Caco-2 (cell line): ENCODE measurements around the gene ZG16. TPM values are rescaled to one million over a fixed set of nuclear protein-coding genes. Genes with fewer than 3 reads are reported as not detected.

Experiments
- BruUV-seq: library from RNA; stranded (reverse); fragments of 400-500 nt; replicated peaks from 2 replicates; lab custom pipeline; 2021; lab: Mats Ljungman, UMichigan
- CTCF ChIA-PET: fragments of 300-600 bp; sonication (Branson Sonifier 250); formaldehyde crosslinking; loops from one replicate; lab custom pipeline; 2022; ENCODE audit warnings: antibody characterized with exemption; lab: Charles Lee
- POLR2A ChIA-PET: fragments of 300-600 bp; sonication (Branson Sonifier 250); formaldehyde crosslinking; loops from one replicate; lab custom pipeline; 2022; ENCODE audit warnings: antibody characterized with exemption; lab: Charles Lee
- DNase-seq, 2 experiments: peaks; one replicate each; pipeline versions ENCODE4 v3.0.0 to v3.0.0-alpha.2; 2020 to 2022
- H3K27me3 ChIP-seq: replicated peaks from 2 replicates; pipeline ENCODE4 v1.6.0; 2011; ENCODE audit warnings: low read length; ENCODE audit not compliant: control insufficient read depth, insufficient read depth
- H3K36me3 ChIP-seq: 2 replicates; pipeline ENCODE4 v1.5.1; 2011; ENCODE audit warnings: low read length; ENCODE audit not compliant: control insufficient read depth, insufficient read depth
- H3K4me1 ChIP-seq: fragments of 250-450 bp; sonication (Bioruptor Pico); 2 replicates; pipeline ENCODE4 v1.5.1; 2020; ENCODE audit warnings: mild to moderate bottlenecking
- H3K4me3 ChIP-seq: 2 replicates; pipeline ENCODE4 v1.5.1; 2011; ENCODE audit warnings: low read depth, mild to moderate bottlenecking, control low read depth, low read length
- H3K9me3 ChIP-seq: fragments of 250-450 bp; sonication (Bioruptor Pico); 2 replicates; pipeline ENCODE4 v1.5.1; 2020; ENCODE audit warnings: mild to moderate bottlenecking, moderate library complexity
- H3K27ac Mint-ChIP-seq: one replicate; pipeline ENCODE4 v1.8.0; 2022; ENCODE audit warnings: mixed read lengths; ENCODE audit not compliant: unreplicated experiment
- H3K27me3 Mint-ChIP-seq: one replicate; pipeline ENCODE4 v1.8.0; 2022; ENCODE audit warnings: mixed read lengths; ENCODE audit not compliant: insufficient read depth, unreplicated experiment
- H3K36me3 Mint-ChIP-seq: one replicate; pipeline ENCODE4 v1.8.0; 2022; ENCODE audit warnings: mild to moderate bottlenecking, mixed read lengths; ENCODE audit not compliant: insufficient read depth, unreplicated experiment
- H3K4me1 Mint-ChIP-seq: one replicate; pipeline ENCODE4 v1.8.0; 2022; ENCODE audit warnings: low read depth, mixed read lengths; ENCODE audit not compliant: unreplicated experiment
- H3K4me3 Mint-ChIP-seq: one replicate; pipeline ENCODE4 v1.8.0; 2022; ENCODE audit warnings: mild to moderate bottlenecking, moderate library complexity, mixed read lengths; ENCODE audit not compliant: unreplicated experiment
- H3K9me3 Mint-ChIP-seq: one replicate; pipeline ENCODE4 v1.8.0; 2022; ENCODE audit warnings: mixed read lengths; ENCODE audit not compliant: unreplicated experiment
- CTCF ChIP-seq, 2 experiments: fragments of 200-600 bp in 1 of 2; IDR thresholded peaks; 1 replicate in 1 of 2; 2 replicates in 1 of 2; pipeline versions ENCODE4 v1.5.1 to v1.8.0; 2011 to 2022; ENCODE audit warnings: antibody characterized with exemption in 1 of 2, control low read depth in 1 of 2, inconsistent platforms in 1 of 2, low read depth in 1 of 2, low read length in 1 of 2, mild to moderate bottlenecking in 1 of 2, moderate library complexity in 1 of 2; ENCODE audit not compliant: insufficient read depth in 1 of 2, severe bottlenecking in 1 of 2, unreplicated experiment in 1 of 2
- intact Hi-C: fragments of 100-400 bp; cut with micrococcal nuclease; formaldehyde crosslinking; loops from one replicate; pipeline ENCODE4 v1.10.0; 2022; ENCODE audit not compliant: unreplicated experiment
- total RNA-seq: library from RNA; stranded (reverse); gene quantifications from 2 replicates; pipeline ENCODE4 v1.2.3, GENCODE V29; 2022

The ZG16 gene
- total RNA-seq, 1 experiment from 2014 or later = 1.9 TPM

- H3K27ac Mint-ChIP-seq = no peak overlapping the region
- ChIA-PET CTCF (no interaction called here), POLR2A (no interaction called here)
- no peak overlapping the region for H3K4me3 Mint-ChIP-seq
- DNase-seq = no peak
- H3K4me1 ChIP-seq = 0 out of 2 replicates have a peak, but pooled peaks cover 5% of the 10 kb centered on the region
- H3K36me3 ChIP-seq = peaks cover 4% of the 10 kb centered on the region
- H3K4me1 Mint-ChIP-seq = peaks cover 22% of the 10 kb centered on the region
- BruUV-seq = no TSS peak
- no peaks in the 10 kb centered on the region for H3K9me3 Mint-ChIP-seq
- H3K36me3 Mint-ChIP-seq = peaks cover 60% of the 10 kb centered on the region
- intact Hi-C loops = no loop called here
- TF ChIP-seq CTCF (IDR thresholded peaks at IDR 0.05; ENCODE audit: insufficient read depth in 1 of 2, low read depth in 1 of 2, low read length in 1 of 2, severe bottlenecking in 1 of 2, unreplicated experiment in 1 of 2) = no peak
- H3K27me3 Mint-ChIP-seq = no peaks in the 10 kb centered on the region
- H3K4me3 ChIP-seq = no peak overlapping the region
- H3K9me3 ChIP-seq = no peaks in the 10 kb centered on the region
- H3K27me3 ChIP-seq = no peaks in the 10 kb centered on the region
Measured at GRCh38 chr16:29794231-29794710, 16.2 kb downstream of the ZG16 start.

- Mint-ChIP-seq H3K36me3 (peaks cover 87% of the 10 kb centered on the region), H3K9me3 (no peaks in the 10 kb centered on the region), H3K27me3 (no peaks in the 10 kb centered on the region), H3K4me3 (peak overlapping the region; percentile 5), H3K27ac (no peak overlapping the region), H3K4me1 (peaks cover 17% of the 10 kb centered on the region)
- peaks cover 8% of the 10 kb centered on the region for H3K36me3 ChIP-seq
- no peaks in the 10 kb centered on the region for H3K9me3 ChIP-seq
- BruUV-seq = no TSS peak
- no peak for DNase-seq
- no peak overlapping the region for H3K4me3 ChIP-seq
- intact Hi-C loops = no loop called here
- H3K4me1 ChIP-seq = peaks cover 9% of the 10 kb centered on the region; the same call in 1 of the 2 replicates
- ChIA-PET CTCF (interaction anchor here (0.6 kb wide), 1 partner anchor 46 kb away, joined by 3 read pairs; no protein-coding TSS in a partner anchor), POLR2A (interaction anchor here (0.5 kb wide), 1 partner anchor 13 kb away, joined by 3 read pairs; no protein-coding TSS in a partner anchor)
- no peaks in the 10 kb centered on the region for H3K27me3 ChIP-seq
- no peak for TF ChIP-seq CTCF (IDR thresholded peaks at IDR 0.05; ENCODE audit: insufficient read depth in 1 of 2, low read depth in 1 of 2, low read length in 1 of 2, severe bottlenecking in 1 of 2, unreplicated experiment in 1 of 2)
Measured at GRCh38 chr16:29802416-29802935, 24.4 kb downstream of the ZG16 start.

GRCh38 chr16:29804020-29804419 lies 26.0 kb downstream of the ZG16 start:
- intact Hi-C loops = loop anchor here (2.0 kb wide), 1 partner anchor 13 kb away; the partner anchor contains the start of gene KIF22
- ChIA-PET POLR2A (interaction anchor here (0.9 kb wide), 1 partner anchor 104 kb away, joined by 4 read pairs; no protein-coding TSS in a partner anchor), CTCF (interaction anchor here (0.6 to 1.2 kb wide), 4 partner anchors 12 to 105 kb away, joined by 3 to 7 read pairs (median 4); partner anchors contain the start of gene PAGR1)
- BruUV-seq = no TSS peak
- DNase-seq = no peak
- Histone ChIP-seq H3K27me3 (no peaks in the 10 kb centered on the region), H3K36me3 (peaks cover 9% of the 10 kb centered on the region), H3K9me3 (no peaks in the 10 kb centered on the region), H3K4me3 (no peak overlapping the region), H3K4me1 (peaks cover 16% of the 10 kb centered on the region; the same call in 1 of the 2 replicates)
- no peak for TF ChIP-seq CTCF (IDR thresholded peaks at IDR 0.05; ENCODE audit: insufficient read depth in 1 of 2, low read depth in 1 of 2, low read length in 1 of 2, severe bottlenecking in 1 of 2, unreplicated experiment in 1 of 2)
- Mint-ChIP-seq H3K9me3 (no peaks in the 10 kb centered on the region), H3K36me3 (peaks cover 89% of the 10 kb centered on the region), H3K27ac (peak overlapping the region; percentile 92), H3K27me3 (no peaks in the 10 kb centered on the region), H3K4me1 (peaks cover 23% of the 10 kb centered on the region), H3K4me3 (peak overlapping the region; percentile 79)
